ENCODE results near the gene LRG1. TPM values are rescaled to one million over a fixed set of nuclear protein-coding genes. Genes with fewer than 3 reads are reported as not detected.

LRG1 gene
- total RNA-seq, 1 donor from 2014 or later = 0.35 TPM

- TF ChIP-seq CTCF (conservative IDR thresholded peaks at IDR 0.05; ENCODE audit: low read depth, low read length) = no peak
- DNase-seq (ENCODE audit: low read depth) = no peak
- no peak overlapping the region for H3K4me3 ChIP-seq (ENCODE audit: low read depth, low read length)
These were observed 46.5 kb downstream of the LRG1 start for GRCh38 chr19:4493104-4493928.

- no peak overlapping the region for H3K4me3 ChIP-seq (ENCODE audit: low read depth, low read length)
- no peak for TF ChIP-seq CTCF (conservative IDR thresholded peaks at IDR 0.05; ENCODE audit: low read depth, low read length)
- no peak for DNase-seq (ENCODE audit: low read depth)
These were observed 47.3 kb downstream of the LRG1 start for GRCh38 chr19:4492337-4493103.

GRCh38 chr19:4491446-4491845 is 48.4 kb downstream of the LRG1 start:
- no peak for TF ChIP-seq CTCF (conservative IDR thresholded peaks at IDR 0.05; ENCODE audit: low read depth, low read length)
- no peak overlapping the region for H3K4me3 ChIP-seq (ENCODE audit: low read depth, low read length)
- DNase-seq (ENCODE audit: low read depth) = no peak

- no peak for TF ChIP-seq CTCF (conservative IDR thresholded peaks at IDR 0.05; ENCODE audit: low read depth, low read length)
- no peak overlapping the region for H3K4me3 ChIP-seq (ENCODE audit: low read depth, low read length)
- no peak for DNase-seq (ENCODE audit: low read depth)
These were observed 51.3 kb downstream of the LRG1 start for GRCh38 chr19:4488496-4488895.

- no peak overlapping the region for H3K4me3 ChIP-seq (ENCODE audit: low read depth, low read length)
- DNase-seq (ENCODE audit: low read depth) = no peak
- no peak for TF ChIP-seq CTCF (conservative IDR thresholded peaks at IDR 0.05; ENCODE audit: low read depth, low read length)
These were observed 52.3 kb downstream of the LRG1 start for GRCh38 chr19:4487572-4487971.

Other genes starting within 250 kb of the LRG1 start
- gene TMIGD2, start 237.6 kb downstream of the LRG1 start, total RNA-seq = not detected in 2 replicates
- gene FSD1, start 235.4 kb downstream of the LRG1 start, total RNA-seq = 17.5 and 22.9 TPM in 2 replicates
- gene STAP2, start 201.2 kb downstream of the LRG1 start, total RNA-seq = 49.2 and 70.8 TPM in 2 replicates
- gene MPND, start 196.5 kb downstream of the LRG1 start, total RNA-seq = 3.9 and 6.3 TPM in 2 replicates
- 66.5 and 109 TPM in 2 replicates for gene SH3GL1, start 139.5 kb downstream of the LRG1 start, total RNA-seq
- gene CHAF1A, start 137.4 kb downstream of the LRG1 start, total RNA-seq = 36.7 and 50.2 TPM in 2 replicates
- gene UBXN6, start 82.2 kb downstream of the LRG1 start, total RNA-seq = 40.9 and 62.4 TPM in 2 replicates
- 91.8 and 93.8 TPM in 2 replicates for gene HDGFL2, start 67.7 kb downstream of the LRG1 start, total RNA-seq
- gene PLIN4, start 21.6 kb downstream of the LRG1 start, total RNA-seq = not detected in 2 replicates
- 0.06 TPM in 1 of 2 replicates, not detected in the other for gene PLIN5, start 4.8 kb downstream of the LRG1 start, total RNA-seq
- 0.65 TPM in 1 of 2 replicates, not detected in the other for gene SEMA6B, start 19.6 kb upstream of the LRG1 start, total RNA-seq
- 6.7 and 7.4 TPM in 2 replicates for gene TNFAIP8L1, start 99.5 kb upstream of the LRG1 start, total RNA-seq
- 83.0 and 126 TPM in 2 replicates for gene MYDGF, start 130.3 kb upstream of the LRG1 start, total RNA-seq
- gene DPP9, start 183.8 kb upstream of the LRG1 start, total RNA-seq = 85.3 and 127 TPM in 2 replicates